KMS-11 (cell line): ENCODE data around the gene COL18A1.
A peak's percentile ranks its signal among the peaks of the same experiment; 100 is the strongest.

Experiments
- H2AFZ ChIP-seq: fragments of 200-600 bp; sonication (generic); 2 replicates; pipeline ENCODE4 v1.6.1; 2016; ENCODE audit warnings: antibody characterized with exemption, mixed run types, low read depth
- H3K27ac ChIP-seq: fragments of 200-600 bp; sonication (generic); 2 replicates; pipeline ENCODE4 v1.6.1; 2016; ENCODE audit warnings: mild to moderate bottlenecking, mixed run types
- H3K27me3 ChIP-seq: fragments of 200-600 bp; sonication (generic); 2 replicates; pipeline ENCODE4 v1.6.1; 2017; ENCODE audit warnings: mild to moderate bottlenecking, low read depth, mixed run types, moderate library complexity; ENCODE audit not compliant: insufficient read depth
- H3K36me3 ChIP-seq: fragments of 200-600 bp; sonication (generic); 2 replicates; pipeline ENCODE4 v1.6.1; 2017; ENCODE audit warnings: mild to moderate bottlenecking, mixed run types; ENCODE audit not compliant: insufficient read depth
- H3K4me1 ChIP-seq: fragments of 200-600 bp; sonication (generic); 2 replicates; pipeline ENCODE4 v1.6.1; 2016; ENCODE audit warnings: mild to moderate bottlenecking, low read depth, mixed run types; ENCODE audit not compliant: poor library complexity, severe bottlenecking
- H3K4me2 ChIP-seq: fragments of 200-600 bp; sonication (generic); 2 replicates; pipeline ENCODE4 v1.7.0; 2016; ENCODE audit warnings: mild to moderate bottlenecking, mixed run types
- H3K4me3 ChIP-seq: fragments of 200-600 bp; sonication (generic); IDR thresholded peaks from 2 replicates; pipeline ENCODE4 v1.6.1; 2017; ENCODE audit warnings: low read depth, low read length, mixed read lengths; ENCODE audit not compliant: insufficient read depth
- H3K79me2 ChIP-seq: fragments of 200-600 bp; sonication (generic); 2 replicates; pipeline ENCODE4 v1.6.1; 2016; ENCODE audit warnings: low read depth, mixed run types; ENCODE audit not compliant: insufficient read depth
- H3K9ac ChIP-seq: fragments of 200-600 bp; sonication (generic); 2 replicates; pipeline ENCODE4 v1.6.1; 2016; ENCODE audit warnings: mild to moderate bottlenecking, mixed run types
- H4K20me1 ChIP-seq: fragments of 200-600 bp; sonication (generic); 2 replicates; pipeline ENCODE4 v1.6.1; 2016; ENCODE audit warnings: mild to moderate bottlenecking, mixed run types; ENCODE audit not compliant: insufficient read depth
- TF ChIP-seq, protein P1 (sequence below): fragments of 200-600 bp; sonication (generic); conservative IDR thresholded peaks from 2 replicates; pipeline ENCODE4 v1.6.1; 2017; ENCODE audit warnings: low read depth, mild to moderate bottlenecking, antibody characterized with exemption, low read length, moderate library complexity, mixed read lengths

The COL18A1 gene

DNA sequence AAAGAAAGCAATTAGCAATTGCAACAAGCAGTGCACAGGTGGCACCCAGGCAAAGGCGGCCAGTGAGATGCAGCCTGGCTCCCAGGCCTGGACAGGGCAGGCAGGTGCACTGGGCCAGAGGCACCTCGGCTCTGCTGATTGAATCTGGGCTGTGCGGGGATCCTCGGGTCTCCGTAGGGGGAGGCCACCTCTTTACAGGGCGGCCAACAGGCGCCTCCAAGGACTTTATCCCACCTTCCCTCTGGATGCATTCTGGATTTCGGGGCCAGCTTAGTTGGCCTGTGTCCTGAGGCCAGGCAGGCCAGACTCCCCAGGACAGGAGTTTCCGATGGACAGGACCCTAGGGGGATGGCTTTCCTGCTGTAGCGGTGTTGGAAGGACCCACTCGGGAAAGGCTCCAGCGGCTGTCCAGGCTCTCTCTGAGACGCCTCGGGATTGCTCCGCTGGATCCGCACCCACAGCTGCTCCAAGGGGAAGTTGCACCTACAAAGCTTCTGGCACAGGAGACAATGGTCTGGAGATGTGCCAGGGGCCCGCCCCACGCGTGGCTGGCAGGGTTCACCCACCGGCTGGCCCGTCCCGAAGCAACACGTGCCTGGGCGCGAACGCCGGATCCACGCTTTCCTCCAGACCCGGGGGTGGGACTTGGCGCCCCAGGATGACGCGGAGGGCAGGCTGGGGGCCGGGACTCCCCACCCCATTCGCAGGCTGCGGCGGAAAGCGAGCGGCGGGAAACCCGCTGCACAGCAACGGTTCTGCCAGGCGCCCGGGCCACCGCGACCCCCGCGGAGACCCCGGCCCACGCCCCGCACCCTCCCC is 136.5 kb downstream of the COL18A1 start:
- Histone ChIP-seq H3K79me2 (peaks cover 38% of the 10 kb centered on the region), H3K4me2 (peak overlapping the region; percentile 94), H3K36me3 (no peaks in the 10 kb centered on the region), H3K27ac (peak overlapping the region; percentile 74), H4K20me1 (no peaks in the 10 kb centered on the region), H3K27me3 (no peaks in the 10 kb centered on the region), H3K4me1 (no peaks in the 10 kb centered on the region), H3K4me3 (peak overlapping the region; percentile 45), H3K9ac (peak overlapping the region; percentile 95), H2AFZ (peak overlapping the region; percentile 53)
- TF ChIP-seq, protein P1, sequence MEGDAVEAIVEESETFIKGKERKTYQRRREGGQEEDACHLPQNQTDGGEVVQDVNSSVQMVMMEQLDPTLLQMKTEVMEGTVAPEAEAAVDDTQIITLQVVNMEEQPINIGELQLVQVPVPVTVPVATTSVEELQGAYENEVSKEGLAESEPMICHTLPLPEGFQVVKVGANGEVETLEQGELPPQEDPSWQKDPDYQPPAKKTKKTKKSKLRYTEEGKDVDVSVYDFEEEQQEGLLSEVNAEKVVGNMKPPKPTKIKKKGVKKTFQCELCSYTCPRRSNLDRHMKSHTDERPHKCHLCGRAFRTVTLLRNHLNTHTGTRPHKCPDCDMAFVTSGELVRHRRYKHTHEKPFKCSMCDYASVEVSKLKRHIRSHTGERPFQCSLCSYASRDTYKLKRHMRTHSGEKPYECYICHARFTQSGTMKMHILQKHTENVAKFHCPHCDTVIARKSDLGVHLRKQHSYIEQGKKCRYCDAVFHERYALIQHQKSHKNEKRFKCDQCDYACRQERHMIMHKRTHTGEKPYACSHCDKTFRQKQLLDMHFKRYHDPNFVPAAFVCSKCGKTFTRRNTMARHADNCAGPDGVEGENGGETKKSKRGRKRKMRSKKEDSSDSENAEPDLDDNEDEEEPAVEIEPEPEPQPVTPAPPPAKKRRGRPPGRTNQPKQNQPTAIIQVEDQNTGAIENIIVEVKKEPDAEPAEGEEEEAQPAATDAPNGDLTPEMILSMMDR: no peak

DNA sequence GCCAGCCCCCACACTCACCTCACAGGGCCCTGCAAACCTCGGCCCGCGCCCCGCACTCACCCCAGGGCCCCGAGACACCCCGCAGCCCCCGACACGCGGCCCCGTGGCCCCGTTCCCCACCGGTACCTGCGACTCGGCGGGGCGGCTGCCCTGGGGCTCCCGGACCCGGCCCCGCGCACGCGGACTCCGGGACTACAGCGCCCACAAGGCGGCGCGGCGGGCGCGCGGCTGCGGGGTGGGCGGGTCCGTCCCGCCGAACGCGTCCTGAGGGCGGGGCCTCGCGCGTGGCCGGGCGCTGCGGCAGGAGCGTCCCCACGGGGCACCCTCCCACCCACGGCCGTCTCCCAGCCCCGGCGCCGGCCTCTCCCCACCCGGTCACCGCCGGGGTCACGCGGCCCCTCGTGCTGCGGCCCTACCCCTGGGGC is 137.3 kb downstream of the COL18A1 start, which contains the start of gene SLC19A1:
SLC19A1 (minus strand) TSS at position 199 of the 425 bp plus-strand sequence. CDS start 4,481 bp downstream, outside the sequence.
- peaks cover 38% of the 10 kb centered on the region for H3K79me2 ChIP-seq
- peak within 1 kb of the TSS; percentile 95 for H3K9ac ChIP-seq
- H2AFZ ChIP-seq: peak within 1 kb of the TSS; percentile 53
- H3K27ac ChIP-seq: peak within 1 kb of the TSS; percentile 74
- H4K20me1 ChIP-seq: no peaks in the 10 kb centered on the region
- peaks cover 4% of the 10 kb centered on the region; the same call in 1 of the 2 replicates for H3K27me3 ChIP-seq
- H3K4me2 ChIP-seq: peak within 1 kb of the TSS; percentile 94
- no peaks in the 10 kb centered on the region for H3K4me1 ChIP-seq
- H3K4me3 ChIP-seq: peak within 1 kb of the TSS; percentile 45
- TF ChIP-seq, protein P1: no peak
- H3K36me3 ChIP-seq: no peaks in the 10 kb centered on the region

DNA sequence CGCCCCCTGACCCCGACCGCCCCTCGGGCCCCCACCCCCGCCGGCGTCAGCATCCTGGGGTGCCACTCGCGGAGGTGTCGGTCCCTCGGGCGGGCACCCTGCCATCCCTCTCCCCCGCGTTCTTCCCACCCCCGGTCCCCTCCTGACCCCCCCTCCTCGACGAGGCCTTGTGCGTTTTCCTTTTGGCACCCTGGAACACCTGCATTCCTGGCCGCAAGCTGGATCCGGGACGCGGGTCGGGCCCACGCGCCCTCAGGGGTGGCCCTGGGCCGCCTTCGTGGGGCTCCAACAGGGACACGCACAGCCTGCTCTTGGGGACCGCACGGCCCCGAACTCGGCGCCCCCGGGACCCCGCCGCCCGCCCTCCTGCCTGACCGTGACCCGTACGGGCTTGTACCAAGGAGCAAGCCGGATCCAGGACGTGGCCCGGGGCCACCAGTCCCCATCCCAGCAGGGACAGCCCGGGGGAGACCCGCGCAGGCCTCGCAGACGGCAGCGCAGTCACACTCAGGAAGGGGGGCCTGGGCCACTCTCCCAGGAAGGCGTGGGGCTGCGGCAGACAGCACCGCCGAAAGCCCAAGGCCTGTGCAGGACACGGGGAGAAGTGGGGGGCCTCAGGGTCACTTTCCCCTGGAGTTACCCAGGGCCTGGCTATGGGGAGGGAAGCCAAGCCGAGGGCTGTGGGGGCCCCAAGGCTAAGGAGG is 137.9 kb downstream of the COL18A1 start:
- no peak overlapping the region for H3K27ac ChIP-seq
- peaks cover 38% of the 10 kb centered on the region for H3K79me2 ChIP-seq
- peak overlapping the region; percentile 95; the same call in 1 of the 2 replicates for H3K9ac ChIP-seq
- TF ChIP-seq, protein P1: no peak
- H3K27me3 ChIP-seq: peaks cover 10% of the 10 kb centered on the region; the same call in 1 of the 2 replicates
- H3K36me3 ChIP-seq: no peaks in the 10 kb centered on the region
- H3K4me3 ChIP-seq: no peak overlapping the region
- H2AFZ ChIP-seq: peak overlapping the region; percentile 47
- no peaks in the 10 kb centered on the region for H4K20me1 ChIP-seq
- H3K4me2 ChIP-seq: 0 out of 2 replicates have a peak overlapping the region, but pooled peaks have one; percentile 34
- no peaks in the 10 kb centered on the region for H3K4me1 ChIP-seq

DNA sequence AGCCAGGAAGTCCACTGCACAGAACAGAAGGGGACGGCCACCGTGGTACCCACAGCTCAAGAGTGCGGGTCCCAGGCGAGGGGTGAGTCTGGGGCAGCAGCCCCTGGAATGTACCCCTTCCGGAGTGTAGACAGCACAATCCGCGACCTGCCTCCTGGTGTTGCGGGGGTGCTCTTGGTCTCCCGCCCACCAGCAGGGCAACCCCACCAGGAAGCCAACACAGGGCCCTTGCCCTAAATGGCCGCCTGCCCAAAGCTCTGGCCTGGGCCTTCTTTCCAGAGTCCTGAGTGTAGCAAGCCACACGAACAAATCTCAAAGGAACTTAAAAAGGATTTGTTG is 138.4 kb downstream of the COL18A1 start:
- H3K36me3 ChIP-seq: no peaks in the 10 kb centered on the region
- no peaks in the 10 kb centered on the region for H4K20me1 ChIP-seq
- TF ChIP-seq, protein P1: no peak
- no peak overlapping the region for H3K4me3 ChIP-seq
- no peaks in the 10 kb centered on the region for H3K4me1 ChIP-seq
- peaks cover 33% of the 10 kb centered on the region for H3K79me2 ChIP-seq
- H3K9ac ChIP-seq: no peak overlapping the region
- H3K27ac ChIP-seq: no peak overlapping the region
- H3K27me3 ChIP-seq: peaks cover 15% of the 10 kb centered on the region; the same call in 1 of the 2 replicates
- H2AFZ ChIP-seq: no peak overlapping the region
- H3K4me2 ChIP-seq: no peak overlapping the region
